Measurements from ENCODE around the gene IGF1R.

GRCh38 chr15:98853161-98853560 lies 204.8 kb downstream of the IGF1R start:
- TF ChIP-seq TEAD4 (IDR thresholded peaks at IDR 0.05; ENCODE audit: low read depth, low read length) (no peak), CTCF (IDR thresholded peaks at IDR 0.05; ENCODE audit: control extremely low read depth in 1 of 3, insufficient read depth in 1 of 3, low read depth in 1 of 3, low read length in 3 of 3) (no peak), POLR2A (IDR thresholded peaks at IDR 0.05; ENCODE audit: control extremely low read depth in 1 of 2, low read depth in 2 of 2, low read length in 2 of 2) (no peak), ATF3 (IDR thresholded peaks at IDR 0.05; ENCODE audit: insufficient read depth, low read depth, low read length) (no peak), GTF2F1 (IDR thresholded peaks at IDR 0.05; ENCODE audit: borderline replicate concordance, low read depth, low read length) (no peak), KDM1A (IDR thresholded peaks at IDR 0.05; ENCODE audit: borderline replicate concordance, low read length) (no peak), CHD7 (IDR thresholded peaks at IDR 0.05; ENCODE audit: insufficient replicate concordance, low read length) (no peak), MAX (IDR thresholded peaks at IDR 0.05) (peak; percentile 28; the same call in 1 of the 2 replicates), CBX5 (IDR thresholded peaks at IDR 0.05; ENCODE audit: low read depth, low read length) (no peak), EZH2 (IDR thresholded peaks at IDR 0.05; ENCODE audit: low read depth, low read length, severe bottlenecking) (no peak), GABPA (IDR thresholded peaks at IDR 0.05; ENCODE audit: borderline replicate concordance, insufficient read depth, low read length) (no peak), CREB1 (IDR thresholded peaks at IDR 0.05) (peak; percentile 57), PHF8 (conservative IDR thresholded peaks at IDR 0.05; ENCODE audit: low read depth, low read length) (no peak)
